HFF-Myc (cell line): ENCODE measurements around the gene DMBX1.

Source experiments
- DNase-seq: peaks from one replicate; pipeline ENCODE4 v3.0.0-alpha.2; 2011; ENCODE audit warnings: low read depth; ENCODE audit errors: extremely low read depth
- H3K4me3 ChIP-seq: replicated peaks from 2 replicates; pipeline ENCODE4 v1.5.1; 2011; ENCODE audit warnings: low read depth, mild to moderate bottlenecking, control low read depth, low read length
- CTCF ChIP-seq: IDR thresholded peaks from 2 replicates; pipeline ENCODE4 v1.5.1; 2012; ENCODE audit warnings: mild to moderate bottlenecking, low read depth, low read length, control low read depth; ENCODE audit errors: missing control alignments

Gene DMBX1

GRCh38 chr1:46453449-46453848, 36.2 kb upstream of the DMBX1 start:
- no peak for DNase-seq
- no peak for TF ChIP-seq CTCF
- no peak overlapping the region for H3K4me3 ChIP-seq

GRCh38 chr1:46455951-46456350, 33.7 kb upstream of the DMBX1 start:
- H3K4me3 ChIP-seq = no peak overlapping the region
- TF ChIP-seq CTCF = no peak

GRCh38 chr1:46456411-46456963, 33.1 kb upstream of the DMBX1 start:
- no peak for TF ChIP-seq CTCF
- no peak for DNase-seq
- H3K4me3 ChIP-seq = no peak overlapping the region

More at GRCh38 chr1:46455951-46456350, 33.7 kb upstream of the DMBX1 start:
- DNase-seq = no peak

- no peak overlapping the region for H3K4me3 ChIP-seq
- no peak for TF ChIP-seq CTCF
- DNase-seq = no peak
Measured at GRCh38 chr1:46457178-46457577, 32.5 kb upstream of the DMBX1 start.

- TF ChIP-seq CTCF = no peak
- H3K4me3 ChIP-seq = no peak overlapping the region
- no peak for DNase-seq
Measured at GRCh38 chr1:46458190-46458589, 31.4 kb upstream of the DMBX1 start.

- no peak for TF ChIP-seq CTCF
- DNase-seq = no peak
- no peak overlapping the region for H3K4me3 ChIP-seq
Measured at GRCh38 chr1:46458846-46459245, 30.8 kb upstream of the DMBX1 start.

GRCh38 chr1:46459315-46459714, 30.3 kb upstream of the DMBX1 start:
- TF ChIP-seq CTCF = no peak

More at GRCh38 chr1:46459315-46459714, 30.3 kb upstream of the DMBX1 start:
- no peak overlapping the region for H3K4me3 ChIP-seq
- no peak for DNase-seq
